Thoracic aorta (tissue), 2 donors: ENCODE results near the gene METTL13. TPM values are rescaled to one million over a fixed set of nuclear protein-coding genes. Genes with fewer than 3 reads are reported as not detected.

ENCODE experiments used
- ATAC-seq: fragments of 150-250 bp; one replicate; pipeline ENCODE4 v1.8.0; 2017; ENCODE audit warnings: low read depth; ENCODE audit not compliant: insufficient number of reproducible peaks, low FRiP score
- DNase-seq: peaks from one replicate; pipeline ENCODE4 v3.0.0-alpha.2; 2020; ENCODE audit warnings: low spot score
- H3K27ac ChIP-seq, 2 donors: fragments of 200-600 bp; sonication (generic); 1 replicate in 1 of 2; 2 replicates in 1 of 2; pipeline ENCODE4 v1.5.1; 2016; ENCODE audit warnings: mild to moderate bottlenecking in 2 of 2, moderate library complexity in 2 of 2
- H3K27me3 ChIP-seq: fragments of 200-600 bp; sonication (generic); replicated peaks from 2 replicates; pipeline ENCODE4 v1.6.0; 2016; ENCODE audit warnings: mild to moderate bottlenecking; ENCODE audit not compliant: insufficient read depth
- H3K36me3 ChIP-seq: fragments of 200-600 bp; sonication (generic); one replicate; pipeline ENCODE4 v1.5.1; 2016
- H3K4me1 ChIP-seq, 2 donors: fragments of 200-600 bp; sonication (generic); 1 replicate in 1 of 2; 2 replicates in 1 of 2; pipeline versions ENCODE4 v1.5.1 to v1.6.0; 2016; ENCODE audit warnings: low read depth in 2 of 2, mild to moderate bottlenecking in 1 of 2; ENCODE audit not compliant: control insufficient read depth in 1 of 2
- H3K4me3 ChIP-seq: fragments of 200-600 bp; sonication (generic); 2 replicates; pipeline ENCODE4 v1.5.1; 2016; ENCODE audit warnings: mild to moderate bottlenecking
- H3K9me3 ChIP-seq: fragments of 200-600 bp; sonication (generic); 2 replicates; pipeline ENCODE4 v1.5.1; 2016
- total RNA-seq, 2 donors: library from RNA; depleted of rRNA; stranded (reverse); fragments of >200 nt; gene quantifications; one replicate each; pipeline versions ENCODE4 v1.1.0 to v1.2.3, GENCODE V29; 2016
- TF ChIP-seq, protein P1 (sequence below): fragments of 200-600 bp; sonication (generic); IDR thresholded peaks from one replicate; pipeline ENCODE4 v1.5.1; 2019; ENCODE audit warnings: antibody characterized with exemption

The METTL13 gene
- total RNA-seq, 2 donors from 2014 or later = 15.7 to 24.8 TPM

DNA sequence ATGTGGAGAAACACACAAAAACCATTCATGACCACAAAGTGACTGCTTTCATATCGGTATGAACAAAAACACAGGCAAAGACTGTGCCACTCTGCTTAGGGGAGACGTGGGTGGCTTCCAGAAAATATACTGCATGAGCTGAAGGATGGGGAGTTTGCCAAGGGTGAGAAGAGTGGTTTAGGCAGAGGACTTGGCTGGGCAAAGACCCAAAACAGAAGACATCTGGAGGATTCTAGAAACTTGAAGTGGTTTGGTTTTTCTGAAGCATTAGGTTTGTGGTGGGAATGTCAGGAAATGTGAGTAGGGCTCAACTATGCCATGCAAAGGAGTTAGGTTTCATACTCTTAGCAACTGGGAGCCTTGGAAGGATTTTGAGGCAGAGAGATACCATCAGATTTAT is 33.2 kb downstream of the METTL13 start:
- no peak overlapping the region for H3K27ac ChIP-seq
- no peaks in the 10 kb centered on the region for H3K9me3 ChIP-seq
- TF ChIP-seq, protein P1, sequence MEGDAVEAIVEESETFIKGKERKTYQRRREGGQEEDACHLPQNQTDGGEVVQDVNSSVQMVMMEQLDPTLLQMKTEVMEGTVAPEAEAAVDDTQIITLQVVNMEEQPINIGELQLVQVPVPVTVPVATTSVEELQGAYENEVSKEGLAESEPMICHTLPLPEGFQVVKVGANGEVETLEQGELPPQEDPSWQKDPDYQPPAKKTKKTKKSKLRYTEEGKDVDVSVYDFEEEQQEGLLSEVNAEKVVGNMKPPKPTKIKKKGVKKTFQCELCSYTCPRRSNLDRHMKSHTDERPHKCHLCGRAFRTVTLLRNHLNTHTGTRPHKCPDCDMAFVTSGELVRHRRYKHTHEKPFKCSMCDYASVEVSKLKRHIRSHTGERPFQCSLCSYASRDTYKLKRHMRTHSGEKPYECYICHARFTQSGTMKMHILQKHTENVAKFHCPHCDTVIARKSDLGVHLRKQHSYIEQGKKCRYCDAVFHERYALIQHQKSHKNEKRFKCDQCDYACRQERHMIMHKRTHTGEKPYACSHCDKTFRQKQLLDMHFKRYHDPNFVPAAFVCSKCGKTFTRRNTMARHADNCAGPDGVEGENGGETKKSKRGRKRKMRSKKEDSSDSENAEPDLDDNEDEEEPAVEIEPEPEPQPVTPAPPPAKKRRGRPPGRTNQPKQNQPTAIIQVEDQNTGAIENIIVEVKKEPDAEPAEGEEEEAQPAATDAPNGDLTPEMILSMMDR = no peak
- no peaks in the 10 kb centered on the region for H3K4me1 ChIP-seq
- H3K27me3 ChIP-seq = no peaks in the 10 kb centered on the region
- no peaks in the 10 kb centered on the region for H3K36me3 ChIP-seq
- ATAC-seq (no peak), DNase-seq (no peak)
- H3K4me3 ChIP-seq = no peak overlapping the region

DNA sequence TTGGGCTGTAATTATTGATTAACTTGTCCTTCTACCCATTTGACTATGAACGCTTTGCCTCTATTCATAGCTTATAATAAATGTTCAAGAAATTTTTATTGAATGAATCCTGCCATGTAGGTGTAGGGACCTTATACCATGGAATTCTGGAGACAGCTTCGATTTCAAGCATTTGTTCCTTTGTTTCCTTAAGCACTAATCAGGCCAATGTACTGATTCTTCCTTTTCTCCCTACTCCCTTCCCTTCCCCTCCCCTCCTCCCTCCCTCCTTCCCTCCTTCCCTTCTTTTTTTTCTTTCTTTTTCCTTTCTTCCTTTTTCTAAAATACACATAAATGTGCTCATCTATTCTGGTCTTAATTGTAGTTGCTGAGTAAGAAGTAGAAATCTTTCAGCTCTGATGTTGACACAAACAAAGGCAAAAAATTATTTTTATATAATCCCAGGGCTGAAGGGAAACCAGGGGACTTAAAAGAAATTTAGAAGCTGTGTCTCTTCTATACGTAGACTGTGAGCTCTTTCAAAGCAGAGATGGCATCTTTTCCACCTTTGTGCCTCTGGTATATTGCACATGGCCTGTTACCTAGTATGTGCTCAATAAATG is 34.9 kb downstream of the METTL13 start:
- Histone ChIP-seq H3K27me3 (no peaks in the 10 kb centered on the region), H3K4me3 (no peak overlapping the region), H3K4me1 (no peaks in the 10 kb centered on the region), H3K27ac (no peak overlapping the region), H3K9me3 (no peaks in the 10 kb centered on the region), H3K36me3 (no peaks in the 10 kb centered on the region)
- DNase-seq (no peak), ATAC-seq (no peak)
- TF ChIP-seq, protein P1 = no peak

DNA sequence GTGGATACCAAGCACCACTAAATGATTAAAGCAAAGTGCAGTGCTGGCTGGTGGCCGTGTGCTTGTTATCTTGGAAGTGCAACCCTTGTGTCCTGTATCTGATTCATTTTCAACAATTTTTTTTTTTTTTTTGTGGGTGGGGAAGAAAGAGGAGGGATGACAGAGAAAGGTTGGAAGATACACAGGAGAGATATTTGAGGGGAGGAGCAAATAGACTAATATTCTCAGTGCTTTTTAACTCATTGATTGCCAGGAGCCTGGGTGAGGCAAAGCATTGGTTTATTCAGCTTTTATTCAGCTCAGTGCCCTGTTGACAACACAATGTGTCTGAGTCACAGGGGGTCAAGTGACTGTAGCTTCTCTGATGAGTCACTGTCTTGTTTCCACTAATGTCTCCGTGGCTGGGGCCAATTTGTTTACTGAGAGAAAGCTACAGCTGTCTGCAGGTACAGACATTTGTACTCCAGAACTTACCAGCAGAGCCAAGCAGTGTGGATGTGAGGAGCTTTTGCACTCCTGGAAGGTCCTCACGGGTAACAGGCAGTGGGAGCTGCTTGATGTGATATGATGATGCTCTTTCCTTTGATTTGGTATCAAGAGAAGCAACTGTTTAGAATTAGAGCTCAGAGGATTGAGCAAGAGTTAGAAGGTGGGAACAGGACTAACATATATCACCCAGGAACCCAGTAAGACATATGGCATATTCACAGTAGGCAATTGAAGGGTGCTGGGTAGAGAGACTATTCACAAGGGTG is 36.2 kb downstream of the METTL13 start:
- DNase-seq (no peak), ATAC-seq (no peak)
- TF ChIP-seq, protein P1 = no peak
- no peaks in the 10 kb centered on the region for H3K4me1 ChIP-seq
- no peaks in the 10 kb centered on the region for H3K27me3 ChIP-seq
- H3K27ac ChIP-seq = no peak overlapping the region
- no peak overlapping the region for H3K4me3 ChIP-seq
- H3K36me3 ChIP-seq = no peaks in the 10 kb centered on the region
- no peaks in the 10 kb centered on the region for H3K9me3 ChIP-seq

DNA sequence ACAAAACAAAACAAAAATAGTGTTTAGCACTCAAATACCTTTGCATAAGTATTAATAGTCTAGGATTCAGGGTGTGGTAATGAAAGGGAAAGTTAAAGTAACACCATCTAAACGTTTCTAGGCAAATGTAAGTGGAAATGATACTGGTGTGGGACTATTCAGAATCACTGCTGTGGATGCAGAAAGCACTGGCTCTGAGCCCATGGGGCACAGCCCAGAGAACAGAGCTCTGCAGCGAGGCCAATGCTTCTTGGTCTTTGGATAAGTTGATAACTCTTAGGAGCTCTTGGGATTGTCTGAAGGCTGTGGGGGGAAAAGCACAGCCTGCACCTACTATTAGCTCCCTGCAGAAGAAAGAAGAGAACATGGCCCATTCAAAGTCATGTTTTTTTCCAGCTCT is 38.5 kb downstream of the METTL13 start:
- H3K9me3 ChIP-seq = no peaks in the 10 kb centered on the region
- no peaks in the 10 kb centered on the region for H3K27me3 ChIP-seq
- no peak overlapping the region for H3K27ac ChIP-seq
- no peaks in the 10 kb centered on the region for H3K4me1 ChIP-seq
- DNase-seq (no peak), ATAC-seq (no peak)
- TF ChIP-seq, protein P1 = no peak
- no peak overlapping the region for H3K4me3 ChIP-seq
- H3K36me3 ChIP-seq = no peaks in the 10 kb centered on the region

DNA sequence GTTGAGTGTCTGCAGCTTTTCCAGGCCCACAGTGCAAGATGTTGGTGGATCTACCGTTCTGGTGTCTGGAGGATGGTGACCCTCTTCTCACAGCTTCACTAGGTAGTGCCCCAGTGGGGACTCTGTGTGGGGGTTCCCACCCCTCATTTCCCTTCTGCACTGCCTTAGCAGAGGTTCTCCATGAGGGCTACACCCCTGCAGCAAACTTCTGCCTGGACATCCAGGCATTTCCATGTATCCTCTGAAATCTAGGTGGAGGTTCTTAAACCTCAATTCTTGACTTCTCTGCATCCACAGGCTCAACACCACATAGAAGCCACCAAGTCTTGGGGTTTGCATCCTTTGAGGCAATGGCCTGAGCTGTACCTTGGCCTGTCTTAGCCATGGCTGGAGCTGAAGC is 45.5 kb downstream of the METTL13 start:
- DNase-seq (no peak), ATAC-seq (no peak)
- Histone ChIP-seq H3K36me3 (no peaks in the 10 kb centered on the region), H3K27ac (no peak overlapping the region), H3K4me1 (no peaks in the 10 kb centered on the region), H3K9me3 (peaks cover 3% of the 10 kb centered on the region), H3K4me3 (no peak overlapping the region), H3K27me3 (no peaks in the 10 kb centered on the region)
- TF ChIP-seq, protein P1 = no peak
